ENCODE data around the gene PRSS16.

Gene PRSS16

DNA sequence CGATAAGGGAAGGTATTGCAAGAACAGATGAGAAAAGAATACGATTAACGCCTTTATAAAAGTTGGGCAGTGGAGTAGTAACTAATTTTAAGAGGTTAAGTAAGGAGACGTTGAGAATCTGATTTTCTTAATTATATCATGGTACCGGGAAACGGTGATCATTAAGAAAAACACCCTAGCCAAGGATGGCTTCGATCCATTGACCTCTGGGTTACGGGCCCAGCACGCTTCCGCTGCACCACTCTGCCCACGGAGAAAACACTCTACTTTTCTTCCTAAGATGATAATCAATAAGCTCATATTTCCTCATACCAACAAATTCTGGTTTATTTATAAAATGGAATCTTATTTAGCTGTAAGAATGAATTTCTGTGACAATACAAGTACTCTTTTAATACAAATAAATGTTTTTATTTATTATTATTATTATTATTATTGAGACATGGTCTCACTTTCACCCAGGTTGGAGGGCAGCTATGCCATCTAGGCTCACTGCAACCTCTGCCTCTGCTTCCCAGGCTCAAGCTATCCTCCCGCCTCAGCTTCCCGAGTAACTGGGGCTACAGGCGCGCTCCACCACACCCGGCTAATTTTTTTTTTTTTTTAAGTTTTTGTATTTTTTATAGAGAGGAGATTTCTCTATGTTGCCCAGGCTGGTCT lies 56.2 kb downstream of the PRSS16 start:
- TF ChIP-seq, protein P1, sequence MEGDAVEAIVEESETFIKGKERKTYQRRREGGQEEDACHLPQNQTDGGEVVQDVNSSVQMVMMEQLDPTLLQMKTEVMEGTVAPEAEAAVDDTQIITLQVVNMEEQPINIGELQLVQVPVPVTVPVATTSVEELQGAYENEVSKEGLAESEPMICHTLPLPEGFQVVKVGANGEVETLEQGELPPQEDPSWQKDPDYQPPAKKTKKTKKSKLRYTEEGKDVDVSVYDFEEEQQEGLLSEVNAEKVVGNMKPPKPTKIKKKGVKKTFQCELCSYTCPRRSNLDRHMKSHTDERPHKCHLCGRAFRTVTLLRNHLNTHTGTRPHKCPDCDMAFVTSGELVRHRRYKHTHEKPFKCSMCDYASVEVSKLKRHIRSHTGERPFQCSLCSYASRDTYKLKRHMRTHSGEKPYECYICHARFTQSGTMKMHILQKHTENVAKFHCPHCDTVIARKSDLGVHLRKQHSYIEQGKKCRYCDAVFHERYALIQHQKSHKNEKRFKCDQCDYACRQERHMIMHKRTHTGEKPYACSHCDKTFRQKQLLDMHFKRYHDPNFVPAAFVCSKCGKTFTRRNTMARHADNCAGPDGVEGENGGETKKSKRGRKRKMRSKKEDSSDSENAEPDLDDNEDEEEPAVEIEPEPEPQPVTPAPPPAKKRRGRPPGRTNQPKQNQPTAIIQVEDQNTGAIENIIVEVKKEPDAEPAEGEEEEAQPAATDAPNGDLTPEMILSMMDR (IDR thresholded peaks at IDR 0.05; ENCODE audit: low read depth, low read length, missing control alignments), result no peak
- H3K4me3 ChIP-seq (ENCODE audit: low read depth, low read length), result no peak overlapping the region
- DNase-seq (ENCODE audit: low read depth), result no peak

Data from GM12864 (cell line).